Cerebellar nuclear complex (tissue), 1 donor: ENCODE data around the gene RRP8.

ENCODE experiments used
- DNase-seq, 2 experiments: peaks; one replicate each; lab custom pipeline; 2025; lab: John Stamatoyannopoulos, UW

Gene RRP8

DNA sequence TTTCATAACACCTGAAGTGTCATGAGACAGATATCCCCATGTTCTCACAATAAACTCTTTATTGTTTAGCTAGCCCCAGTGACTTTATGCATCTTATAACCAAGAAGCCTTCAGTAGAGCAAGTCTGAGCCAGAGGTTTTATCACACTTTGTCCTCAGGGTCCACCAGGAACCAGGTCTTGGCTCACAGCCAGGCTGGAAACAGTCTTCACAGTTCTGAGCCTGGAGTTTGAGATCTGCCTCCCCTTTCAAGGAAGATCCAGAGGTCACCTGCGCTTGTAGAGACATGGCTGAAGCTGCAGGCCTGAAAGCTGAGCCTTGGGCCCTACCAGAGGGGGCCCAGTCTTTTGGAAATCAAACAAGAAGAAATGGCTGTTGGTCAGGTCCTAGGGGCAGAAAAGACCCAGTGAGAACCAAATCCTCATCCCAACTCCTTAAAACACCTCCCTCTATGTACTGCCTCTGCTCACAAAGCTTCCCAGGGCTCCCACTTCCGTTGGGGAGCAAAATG is 3.5 kb downstream of the RRP8 start:
- DNase-seq: no peak

DNA sequence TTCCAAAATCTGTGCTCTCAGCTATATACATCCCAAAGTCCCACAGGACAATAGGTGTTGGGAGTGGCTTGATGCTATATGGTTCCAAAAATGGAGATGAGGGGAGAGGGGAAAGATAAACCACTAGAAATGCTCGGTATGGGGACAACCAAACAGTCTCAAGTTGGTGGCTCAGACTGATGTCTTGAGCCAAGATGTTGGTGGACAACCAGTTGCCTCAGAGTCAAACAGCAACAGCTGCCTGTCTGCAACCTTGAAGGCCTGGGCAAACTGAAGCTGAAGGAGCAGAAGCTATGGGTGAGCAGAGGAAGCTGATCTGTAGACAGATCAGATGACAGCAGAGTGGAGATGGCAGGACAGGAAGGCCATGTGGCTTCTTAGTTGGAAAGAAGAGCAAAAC is 4.0 kb downstream of the RRP8 start:
- DNase-seq: no peak

- no peak for DNase-seq
These were observed 4.9 kb downstream of the RRP8 start for GRCh38 chr11:6598555-6598954.

- no peak for DNase-seq
These were observed 7.1 kb downstream of the RRP8 start for GRCh38 chr11:6596239-6596877.

DNA sequence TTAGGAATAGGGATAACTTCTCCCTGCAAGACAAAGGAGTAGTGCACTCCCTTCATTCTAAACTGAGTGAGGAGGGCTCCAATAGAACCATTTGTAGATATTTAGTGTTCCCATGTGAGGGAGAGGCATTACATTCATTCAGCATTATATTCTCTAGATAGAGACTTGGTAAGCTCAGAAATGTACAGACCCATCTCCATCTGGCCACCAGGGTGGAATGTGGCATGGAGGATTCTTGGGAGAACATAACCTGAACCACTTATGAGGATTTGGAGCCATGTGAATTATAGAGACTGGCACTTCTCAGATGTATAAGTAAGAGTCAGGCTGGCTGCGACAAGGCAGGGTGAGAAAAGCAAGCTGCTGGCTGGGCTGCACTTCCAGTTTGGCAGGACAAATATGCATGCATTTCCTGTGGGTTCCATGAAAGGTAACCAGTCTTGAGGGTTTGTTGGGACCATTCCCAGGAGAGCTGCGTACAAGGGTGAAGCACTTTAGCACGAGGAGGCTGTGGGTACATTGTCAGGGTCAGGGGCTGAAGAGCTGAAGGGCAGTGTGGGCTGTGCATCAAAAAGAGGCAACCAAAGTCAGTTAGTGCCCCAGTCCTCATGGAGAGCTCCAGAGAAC is 9.2 kb downstream of the RRP8 start:
- no peak for DNase-seq

DNA sequence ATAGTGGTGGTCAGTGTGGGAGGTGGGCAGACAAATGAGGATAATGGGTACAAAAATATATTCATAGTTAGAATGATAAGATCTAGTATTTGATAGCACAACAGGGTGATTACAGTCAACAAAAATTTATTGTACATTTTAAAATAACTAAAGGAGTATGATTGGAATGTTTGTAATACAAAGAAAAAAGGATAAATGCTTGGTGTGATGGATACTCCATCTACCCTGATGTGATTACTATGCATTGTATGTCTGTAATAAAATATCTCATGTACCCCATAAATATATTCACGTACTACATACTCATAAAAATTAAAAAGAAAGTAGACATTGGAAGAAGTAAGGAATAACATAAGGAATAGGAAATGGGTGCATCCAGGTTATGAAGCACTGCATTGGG is 15.4 kb downstream of the RRP8 start:
- DNase-seq: no peak

GRCh38 chr11:6587360-6587953 is 16.0 kb downstream of the RRP8 start:
- peak; percentile 36 to 72 for DNase-seq

DNA sequence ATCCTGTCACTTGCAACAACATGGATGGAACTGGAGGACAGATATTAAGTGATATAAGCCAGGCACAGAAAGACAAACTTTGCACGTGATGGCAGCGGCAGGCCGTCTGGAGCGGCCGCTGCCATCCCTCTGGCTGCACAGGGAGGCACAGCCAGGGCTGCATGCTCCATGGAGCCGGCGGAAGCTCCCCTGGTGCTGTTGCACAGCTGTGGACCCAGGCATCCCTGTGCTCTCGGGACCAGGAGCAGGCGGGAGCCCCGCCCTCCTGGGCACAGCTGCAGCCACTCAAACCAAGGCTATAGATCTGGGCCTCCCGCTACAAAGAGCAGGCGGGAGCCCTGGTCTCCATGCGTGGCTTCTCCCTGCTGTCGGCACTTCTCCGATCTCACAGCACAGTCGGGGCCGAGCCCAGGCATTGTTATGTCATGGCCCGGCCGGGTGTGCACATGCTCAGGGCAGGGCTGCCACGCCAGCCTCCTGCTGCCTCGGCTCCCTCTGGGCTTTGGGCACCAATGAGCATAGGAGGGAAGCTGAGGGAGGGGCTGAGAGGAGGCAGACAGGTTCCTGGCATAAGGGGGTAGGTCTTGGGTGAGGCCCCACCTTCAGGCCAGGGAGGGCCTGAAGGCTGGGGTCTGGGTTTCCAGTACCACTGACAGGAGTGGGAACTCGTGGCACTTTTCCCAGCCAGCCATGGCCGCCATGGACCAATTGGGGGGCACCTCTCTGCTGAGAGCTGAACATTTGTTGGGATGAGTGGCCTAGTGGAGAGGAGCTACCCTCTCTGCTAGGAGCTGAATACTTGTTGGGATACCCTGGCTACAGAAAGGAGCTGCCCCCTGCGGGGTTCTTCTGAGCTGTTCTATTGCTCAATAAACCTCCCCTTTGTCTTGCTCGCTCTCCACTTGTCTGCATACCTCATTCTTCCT is 16.7 kb downstream of the RRP8 start:
- DNase-seq: no peak

- no peak for DNase-seq
These were observed 18.9 kb downstream of the RRP8 start for GRCh38 chr11:6584528-6584927.

DNA sequence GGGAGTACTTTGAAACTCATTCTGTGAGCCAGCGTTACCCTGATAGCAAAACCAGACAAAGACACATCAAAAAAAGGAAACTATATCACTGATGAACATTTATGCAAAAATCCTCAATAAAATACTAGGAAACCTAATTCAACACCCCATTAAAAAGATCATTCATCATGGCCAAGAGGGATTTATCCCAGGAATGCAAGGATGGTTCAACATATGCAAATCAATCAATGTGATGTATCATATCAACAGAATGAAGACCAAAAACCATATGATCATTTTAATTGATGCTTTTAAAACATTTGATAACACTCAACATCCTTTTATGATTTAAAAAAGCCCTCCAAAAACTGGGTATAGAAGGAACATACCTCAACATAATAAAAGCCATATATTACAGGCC is 19.8 kb downstream of the RRP8 start:
- no peak for DNase-seq

GRCh38 chr11:6579681-6580080 is 23.7 kb downstream of the RRP8 start:
- DNase-seq: no peak

DNA sequence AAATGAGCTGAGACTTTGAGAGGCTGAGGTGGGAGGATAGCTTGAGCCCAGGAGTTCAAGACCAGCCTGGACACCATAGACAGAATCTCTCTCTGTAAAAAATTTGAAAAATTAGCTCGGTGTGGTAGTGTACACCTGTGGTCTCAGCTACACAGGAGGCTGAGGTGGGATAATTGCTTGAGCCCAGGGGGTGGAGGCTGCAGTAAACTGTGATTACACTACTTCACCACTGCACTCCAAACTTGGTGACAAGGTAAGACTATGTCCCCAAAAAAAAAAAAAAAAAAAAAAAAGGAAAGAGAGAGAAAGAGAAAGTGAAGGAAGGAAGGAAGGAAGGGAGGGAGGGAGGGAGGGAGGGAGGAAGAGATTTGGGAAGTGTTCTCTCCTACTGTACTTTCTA is 25.3 kb downstream of the RRP8 start:
- DNase-seq: no peak

- DNase-seq: no peak
These were observed 26.7 kb downstream of the RRP8 start for GRCh38 chr11:6576471-6577373.

- no peak for DNase-seq
These were observed 28.4 kb downstream of the RRP8 start for GRCh38 chr11:6574816-6575715.

GRCh38 chr11:6572215-6572614 is 31.2 kb downstream of the RRP8 start:
- DNase-seq: no peak

DNA sequence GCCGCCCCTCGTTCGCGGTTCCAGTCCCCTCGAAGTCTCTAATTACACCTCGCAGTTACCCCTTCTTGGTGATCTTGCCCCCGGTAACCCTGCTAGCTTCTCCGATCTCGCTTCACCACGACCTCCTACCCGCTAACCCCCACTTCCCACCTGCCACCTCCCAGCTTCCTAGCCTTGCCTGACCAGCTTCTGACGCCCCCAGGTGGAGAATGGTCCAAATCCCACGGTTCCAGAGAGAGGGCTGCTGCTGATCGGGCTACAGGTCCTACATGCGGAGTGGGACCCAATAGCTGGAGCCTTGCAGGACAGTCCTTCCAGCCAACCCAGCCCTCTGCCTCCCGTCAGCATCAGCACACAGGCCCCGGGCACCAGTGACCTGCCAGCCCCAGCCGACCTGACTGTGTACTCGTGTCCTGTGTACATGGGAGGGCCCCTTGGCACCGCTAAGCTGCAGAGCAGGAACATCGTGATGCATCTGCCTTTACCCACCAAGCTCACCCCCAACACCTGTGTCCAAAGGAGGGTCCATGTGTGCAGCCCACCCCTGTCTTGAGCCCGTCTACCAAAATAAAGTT is 31.9 kb downstream of the RRP8 start:
- DNase-seq: no peak

DNA sequence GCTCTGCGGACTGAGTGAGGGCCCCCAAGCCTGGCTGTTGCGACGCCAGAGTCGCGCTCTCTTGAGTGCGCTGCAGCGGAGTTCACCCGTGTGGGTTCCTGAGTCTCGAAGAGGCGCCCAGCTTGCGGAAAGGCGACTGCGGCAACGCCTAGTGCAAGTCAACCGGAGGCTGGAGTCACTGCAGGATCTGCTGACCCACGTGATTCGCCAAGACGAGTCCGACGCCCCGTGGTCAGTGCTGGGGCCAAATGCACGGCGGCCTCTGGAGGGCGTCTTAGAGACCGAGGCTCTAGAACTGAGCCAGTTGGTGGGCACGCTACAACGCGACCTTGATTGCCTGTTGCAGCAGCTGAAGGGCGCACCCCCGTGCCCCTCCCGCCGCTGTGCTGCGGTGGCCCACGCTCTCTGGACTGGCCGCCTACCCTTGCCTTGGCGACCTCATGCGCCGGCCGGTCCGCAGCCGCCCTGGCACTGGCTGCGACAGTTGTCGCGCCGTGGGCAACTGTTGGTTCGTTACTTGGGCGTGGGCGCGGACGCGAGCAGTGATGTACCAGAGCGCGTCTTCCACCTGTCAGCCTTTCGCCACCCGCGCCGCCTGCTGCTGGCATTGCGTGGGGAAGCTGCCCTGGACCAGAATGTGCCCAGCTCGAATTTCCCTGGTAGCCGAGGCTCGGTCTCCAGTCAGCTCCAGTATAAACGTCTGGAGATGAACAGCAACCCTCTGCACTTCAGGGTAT is 32.6 kb downstream of the RRP8 start:
- DNase-seq: no peak

DNA sequence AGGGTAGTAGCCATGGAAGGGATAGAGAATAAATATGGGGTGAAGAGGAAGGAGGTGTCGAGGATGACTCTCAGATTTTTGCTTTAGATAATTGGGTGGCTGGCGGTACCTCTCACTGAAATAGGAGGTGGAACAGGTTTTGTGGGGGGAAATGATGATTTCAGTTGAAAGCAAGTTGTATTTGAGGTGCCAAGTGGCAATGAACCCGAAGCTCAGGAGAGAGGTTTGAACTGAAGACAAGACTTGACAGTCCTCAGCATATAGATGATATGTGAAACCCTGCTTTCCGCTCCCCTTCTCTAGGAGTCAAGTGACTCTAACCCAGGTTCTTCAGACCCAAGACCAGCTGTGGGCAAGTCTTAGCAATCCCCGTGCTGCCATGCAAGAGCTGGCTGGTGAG is 33.7 kb downstream of the RRP8 start:
- DNase-seq: no peak
